ENCODE measurements around the gene FAM184B. TPM values are rescaled to one million over a fixed set of nuclear protein-coding genes. Genes with fewer than 3 reads are reported as not detected.

FAM184B gene
- total RNA-seq, 1 experiment from 2014 or later = 0.09 TPM

DNA sequence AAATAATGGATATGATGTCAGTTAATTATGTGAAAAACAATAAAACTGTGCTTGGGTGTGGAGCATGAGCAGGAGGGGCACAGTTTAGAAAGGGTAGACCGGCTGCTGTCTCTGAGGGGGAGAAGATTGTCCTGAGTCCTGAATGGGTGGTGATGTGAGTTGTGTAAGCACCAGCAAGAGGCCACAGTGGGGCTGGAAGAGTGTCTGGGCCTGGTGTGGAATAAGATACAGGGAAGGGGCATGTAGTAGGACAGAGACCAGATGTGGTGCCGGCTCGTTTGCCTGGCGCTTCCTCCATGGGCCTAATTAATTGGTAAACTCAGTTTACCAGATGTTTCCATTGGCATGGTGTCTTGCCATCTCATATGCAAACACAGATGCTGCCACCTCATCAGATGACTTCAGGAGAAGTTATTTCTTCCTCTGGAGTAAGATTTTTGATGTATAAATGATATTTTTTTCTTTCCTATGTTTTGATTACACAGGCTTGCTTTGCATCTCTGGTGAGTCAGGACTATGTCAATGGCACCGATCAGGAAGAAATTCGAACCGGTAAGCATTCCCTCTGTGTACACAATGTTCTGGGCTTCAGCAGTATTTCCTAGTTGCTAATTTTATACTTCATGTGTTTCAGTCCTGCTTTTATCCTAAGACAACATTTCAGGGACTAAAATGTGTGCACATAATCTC is 161.9 kb downstream of the FAM184B start:
- CTCF ChIA-PET = no interaction called here
- no peaks in the 10 kb centered on the region for H3K27me3 Mint-ChIP-seq (ENCODE audit: unreplicated experiment)
- no peak overlapping the region for H3K4me3 Mint-ChIP-seq (ENCODE audit: low read depth, unreplicated experiment)
- H3K36me3 Mint-ChIP-seq (ENCODE audit: insufficient read depth, unreplicated experiment) = peaks cover 33% of the 10 kb centered on the region
- H3K9me3 Mint-ChIP-seq (ENCODE audit: low read depth, unreplicated experiment) = no peaks in the 10 kb centered on the region
- no peak overlapping the region for H3K27ac Mint-ChIP-seq (ENCODE audit: unreplicated experiment)
- TF ChIP-seq, protein P1, sequence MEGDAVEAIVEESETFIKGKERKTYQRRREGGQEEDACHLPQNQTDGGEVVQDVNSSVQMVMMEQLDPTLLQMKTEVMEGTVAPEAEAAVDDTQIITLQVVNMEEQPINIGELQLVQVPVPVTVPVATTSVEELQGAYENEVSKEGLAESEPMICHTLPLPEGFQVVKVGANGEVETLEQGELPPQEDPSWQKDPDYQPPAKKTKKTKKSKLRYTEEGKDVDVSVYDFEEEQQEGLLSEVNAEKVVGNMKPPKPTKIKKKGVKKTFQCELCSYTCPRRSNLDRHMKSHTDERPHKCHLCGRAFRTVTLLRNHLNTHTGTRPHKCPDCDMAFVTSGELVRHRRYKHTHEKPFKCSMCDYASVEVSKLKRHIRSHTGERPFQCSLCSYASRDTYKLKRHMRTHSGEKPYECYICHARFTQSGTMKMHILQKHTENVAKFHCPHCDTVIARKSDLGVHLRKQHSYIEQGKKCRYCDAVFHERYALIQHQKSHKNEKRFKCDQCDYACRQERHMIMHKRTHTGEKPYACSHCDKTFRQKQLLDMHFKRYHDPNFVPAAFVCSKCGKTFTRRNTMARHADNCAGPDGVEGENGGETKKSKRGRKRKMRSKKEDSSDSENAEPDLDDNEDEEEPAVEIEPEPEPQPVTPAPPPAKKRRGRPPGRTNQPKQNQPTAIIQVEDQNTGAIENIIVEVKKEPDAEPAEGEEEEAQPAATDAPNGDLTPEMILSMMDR (IDR thresholded peaks at IDR 0.05; ENCODE audit: unreplicated experiment) = no peak
- no peak for DNase-seq
- intact Hi-C loops (cut with micrococcal nuclease; ENCODE audit: unreplicated experiment) = no loop called here
- BruUV-seq (replicated peaks) = no TSS peak
- peaks cover 14% of the 10 kb centered on the region for H3K4me1 Mint-ChIP-seq (ENCODE audit: low read depth, unreplicated experiment)

DNA sequence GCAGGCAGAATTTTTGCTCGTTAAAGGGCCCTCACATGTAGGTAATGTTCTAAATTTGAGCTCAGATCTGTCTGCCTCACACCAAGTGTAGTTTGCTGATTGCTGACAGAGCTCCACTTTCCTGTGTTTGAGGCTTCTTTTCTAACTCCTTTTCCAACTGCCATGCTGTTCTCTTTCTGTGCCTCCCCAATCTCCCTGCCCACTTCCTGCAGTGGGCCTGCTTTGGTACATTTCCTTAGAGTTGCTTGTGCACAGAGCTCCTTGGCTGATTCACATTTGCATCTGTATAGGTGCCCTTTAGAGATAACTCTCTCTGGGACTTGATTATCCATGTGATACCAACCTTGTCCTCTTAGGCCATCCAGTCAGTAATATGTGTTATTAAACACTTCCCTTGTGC is 162.5 kb downstream of the FAM184B start:
- no peak for DNase-seq
- Mint-ChIP-seq H3K27me3 (ENCODE audit: unreplicated experiment) (no peaks in the 10 kb centered on the region), H3K9me3 (ENCODE audit: low read depth, unreplicated experiment) (no peaks in the 10 kb centered on the region), H3K4me3 (ENCODE audit: low read depth, unreplicated experiment) (no peak overlapping the region), H3K4me1 (ENCODE audit: low read depth, unreplicated experiment) (peaks cover 14% of the 10 kb centered on the region), H3K36me3 (ENCODE audit: insufficient read depth, unreplicated experiment) (peaks cover 35% of the 10 kb centered on the region), H3K27ac (ENCODE audit: unreplicated experiment) (no peak overlapping the region)
- CTCF ChIA-PET = interaction anchor here (0.7 kb wide), 1 partner anchor 342 kb away, joined by 4 read pairs; no protein-coding TSS in a partner anchor
- TF ChIP-seq, protein P1 (IDR thresholded peaks at IDR 0.05; ENCODE audit: unreplicated experiment) = no peak
- no TSS peak for BruUV-seq (replicated peaks)
- intact Hi-C loops (cut with micrococcal nuclease; ENCODE audit: unreplicated experiment) = no loop called here

DNA sequence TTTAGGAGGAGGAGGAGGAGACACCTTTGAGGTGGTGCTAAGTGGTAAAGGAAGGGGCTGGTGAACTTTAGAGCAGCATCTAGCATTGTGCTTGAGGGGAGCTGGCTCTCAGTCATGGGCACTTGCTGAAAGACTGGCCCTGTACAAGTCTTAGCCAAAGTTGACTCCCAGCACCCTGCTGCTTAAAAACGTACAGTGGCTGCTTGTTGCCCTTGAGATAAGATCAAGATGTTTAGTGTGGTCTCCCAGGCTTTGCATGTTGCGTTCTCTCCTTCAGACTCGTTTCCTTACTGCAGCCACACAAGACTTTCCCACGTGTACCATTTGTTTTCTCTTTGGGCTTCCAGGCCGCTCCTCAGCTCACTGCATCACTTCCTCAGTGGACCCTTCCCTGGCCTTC is 165.1 kb downstream of the FAM184B start:
- no peak overlapping the region for H3K27ac Mint-ChIP-seq (ENCODE audit: unreplicated experiment)
- intact Hi-C loops (cut with micrococcal nuclease; ENCODE audit: unreplicated experiment) = no loop called here
- H3K36me3 Mint-ChIP-seq (ENCODE audit: insufficient read depth, unreplicated experiment) = peaks cover 33% of the 10 kb centered on the region
- BruUV-seq (replicated peaks) = TSS peak; percentile 16
- DNase-seq = no peak
- H3K9me3 Mint-ChIP-seq (ENCODE audit: low read depth, unreplicated experiment) = no peaks in the 10 kb centered on the region
- no peaks in the 10 kb centered on the region for H3K27me3 Mint-ChIP-seq (ENCODE audit: unreplicated experiment)
- CTCF ChIA-PET = no interaction called here
- no peak overlapping the region for H3K4me3 Mint-ChIP-seq (ENCODE audit: low read depth, unreplicated experiment)
- TF ChIP-seq, protein P1 (IDR thresholded peaks at IDR 0.05; ENCODE audit: unreplicated experiment) = no peak
- H3K4me1 Mint-ChIP-seq (ENCODE audit: low read depth, unreplicated experiment) = peaks cover 14% of the 10 kb centered on the region

DNA sequence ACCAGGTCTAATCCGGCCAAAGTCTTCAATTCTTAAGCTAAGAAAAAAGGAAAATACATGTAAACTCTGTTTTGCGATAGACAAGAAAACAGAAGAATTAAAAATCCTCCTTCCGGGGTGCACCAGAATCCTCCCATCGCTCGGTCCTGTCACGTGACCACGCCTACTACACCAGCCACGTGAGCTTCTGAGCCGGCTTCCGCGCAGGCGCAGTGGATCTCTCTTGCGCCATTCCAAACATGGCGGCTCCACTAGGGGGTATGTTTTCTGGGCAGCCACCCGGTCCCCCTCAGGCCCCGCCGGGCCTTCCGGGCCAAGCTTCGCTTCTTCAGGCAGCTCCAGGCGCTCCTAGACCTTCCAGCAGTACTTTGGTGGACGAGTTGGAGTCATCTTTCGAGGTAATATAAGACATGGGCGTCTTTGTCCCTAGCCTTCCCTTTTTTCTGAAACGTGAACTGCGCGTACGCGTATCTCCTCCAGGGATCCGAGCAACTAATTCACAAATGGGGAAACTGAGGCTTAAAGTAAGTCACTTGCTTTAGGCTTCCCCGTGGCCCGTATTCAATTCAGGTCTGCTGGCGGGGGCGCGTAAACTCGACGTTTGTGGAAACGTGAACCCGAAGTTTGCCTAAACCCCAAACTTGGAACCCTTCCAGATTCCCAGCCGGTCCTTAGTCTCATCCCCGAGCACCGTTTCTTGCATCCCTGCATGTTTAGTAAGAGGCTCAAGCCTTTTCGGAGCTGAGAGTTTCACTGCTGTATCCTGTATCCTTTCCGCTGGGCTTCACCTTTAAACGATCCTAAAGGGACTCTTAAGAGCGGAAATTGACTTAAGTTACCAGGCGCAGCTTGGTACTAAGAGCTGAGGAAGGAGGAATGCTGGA is 166.8 kb downstream of the FAM184B start, which contains the start of gene MED28:
TSS of gene MED28 (plus strand) at position 226 of the 884 bp plus-strand sequence. CDS start at position 240, 14 bp downstream.
- BruUV-seq (replicated peaks) = TSS peak; percentile 91
- CTCF ChIA-PET = interaction anchor here (1.4 kb wide), 1 partner anchor 65 kb away, joined by 3 read pairs; no protein-coding TSS in a partner anchor
- TF ChIP-seq, protein P1 (IDR thresholded peaks at IDR 0.05; ENCODE audit: unreplicated experiment) = no peak
- DNase-seq = peak; percentile 87
- Mint-ChIP-seq H3K36me3 (ENCODE audit: insufficient read depth, unreplicated experiment) (peaks cover 32% of the 10 kb centered on the region), H3K9me3 (ENCODE audit: low read depth, unreplicated experiment) (no peaks in the 10 kb centered on the region), H3K4me3 (ENCODE audit: low read depth, unreplicated experiment) (peak within 1 kb of the TSS; percentile 83), H3K27ac (ENCODE audit: unreplicated experiment) (peak within 1 kb of the TSS; percentile 91), H3K4me1 (ENCODE audit: low read depth, unreplicated experiment) (peaks cover 14% of the 10 kb centered on the region), H3K27me3 (ENCODE audit: unreplicated experiment) (no peaks in the 10 kb centered on the region)
- intact Hi-C loops (cut with micrococcal nuclease; ENCODE audit: unreplicated experiment) = loop anchor here (5.0 kb wide), 1 partner anchor 37 kb away; the partner anchor contains the start of gene LAP3
